ENCODE data around the gene ZNF132. TPM values are rescaled to one million over a fixed set of nuclear protein-coding genes. Genes with fewer than 3 reads are reported as not detected.

The ZNF132 gene
- total RNA-seq, 1 experiment from 2014 or later = not detected

GRCh38 chr19:58428617-58429016 lies 11.3 kb downstream of the ZNF132 start:
- peaks cover 7 to 19% of the 10 kb centered on the region in 2 experiments; a peak in 2 of 4 replicates for H3K9me3 ChIP-seq (ENCODE audit: control insufficient read depth in 1 of 2, insufficient read depth in 1 of 2, low read depth in 1 of 2, low read length in 2 of 2)
- BruUV-seq (replicated peaks) = no TSS peak
- no peak for ATAC-seq
- H3K27me3 ChIP-seq (ENCODE audit: insufficient read depth, low read length) = no peaks in the 10 kb centered on the region
- no peaks in the 10 kb centered on the region for H3K79me2 ChIP-seq (ENCODE audit: insufficient read depth, low read length)
- no peaks in the 10 kb centered on the region for H4K20me1 ChIP-seq (ENCODE audit: insufficient read depth)
- no peak for DNase-seq (ENCODE audit: low read depth, low spot score)
- no peak overlapping the region for H3K9ac ChIP-seq (ENCODE audit: low read length)
- H3K4me3 ChIP-seq (replicated peaks in 1 of 2; ENCODE audit: low read depth in 1 of 2, low read length in 2 of 2) = no peak overlapping the region
- ChIA-PET CTCF (no interaction called here), POLR2A (no interaction called here), RAD21 (ENCODE audit: low non-redundant PET in 1 of 2, low total read pairs in 2 of 2, uncharacterized antibody in 2 of 2, unreplicated experiment in 2 of 2) (no interaction called here)
- intact Hi-C loops (cut with micrococcal nuclease) = no loop called here
- no peak for TF ChIP-seq CEBPB (IDR thresholded peaks at IDR 0.05; ENCODE audit: low read depth)
- TF ChIP-seq ATF3 (IDR thresholded peaks at IDR 0.05) = no peak
- no peak for TF ChIP-seq EGR1 (IDR thresholded peaks at IDR 0.05; ENCODE audit: low read depth)
- no peak for TF ChIP-seq ZNF274 (IDR thresholded peaks at IDR 0.05; ENCODE audit: low read depth, low read length)
- TF ChIP-seq ZBTB33 (IDR thresholded peaks at IDR 0.05; ENCODE audit: extremely low read depth, insufficient replicate concordance, low read length) = no peak
- H3K9me2 ChIP-seq (ENCODE audit: insufficient read depth) = no peaks in the 10 kb centered on the region
- no peak overlapping the region for H2AFZ ChIP-seq (ENCODE audit: low read depth, low read length, poor library complexity, severe bottlenecking)
- H3K4me2 ChIP-seq (ENCODE audit: low read length) = no peak overlapping the region
- no peak overlapping the region for H3K27ac ChIP-seq (ENCODE audit: low read depth, low read length)
- peaks cover 0 to 5% of the 10 kb centered on the region in 2 experiments; a peak in 1 of 4 replicates for H3K36me3 ChIP-seq (ENCODE audit: control insufficient read depth in 1 of 2, insufficient read depth in 2 of 2, low read length in 2 of 2)
- H3K4me1 ChIP-seq (ENCODE audit: control insufficient read depth in 1 of 2, insufficient read depth in 2 of 2, low read length in 2 of 2) = no peaks in the 10 kb centered on the region

- no peak for ATAC-seq
- Histone ChIP-seq H3K4me2 (ENCODE audit: low read length) (no peak overlapping the region), H3K9me3 (ENCODE audit: control insufficient read depth in 1 of 2, insufficient read depth in 1 of 2, low read depth in 1 of 2, low read length in 2 of 2) (no peaks in the 10 kb centered on the region), H3K27ac (ENCODE audit: low read depth, low read length) (no peak overlapping the region), H3K36me3 (ENCODE audit: control insufficient read depth in 1 of 2, insufficient read depth in 2 of 2, low read length in 2 of 2) (peaks cover 27 to 41% of the 10 kb centered on the region in 2 experiments), H2AFZ (ENCODE audit: low read depth, low read length, poor library complexity, severe bottlenecking) (no peak overlapping the region), H3K4me1 (ENCODE audit: control insufficient read depth in 1 of 2, insufficient read depth in 2 of 2, low read length in 2 of 2) (no peaks in the 10 kb centered on the region), H3K9ac (ENCODE audit: low read length) (no peak overlapping the region), H3K79me2 (ENCODE audit: insufficient read depth, low read length) (peaks cover 42% of the 10 kb centered on the region), H3K9me2 (ENCODE audit: insufficient read depth) (no peaks in the 10 kb centered on the region), H3K27me3 (ENCODE audit: insufficient read depth, low read length) (no peaks in the 10 kb centered on the region), H4K20me1 (ENCODE audit: insufficient read depth) (no peaks in the 10 kb centered on the region), H3K4me3 (replicated peaks in 1 of 2; ENCODE audit: low read depth in 1 of 2, low read length in 2 of 2) (no peak overlapping the region)
- ChIA-PET CTCF (no interaction called here), RAD21 (ENCODE audit: low non-redundant PET in 1 of 2, low total read pairs in 2 of 2, uncharacterized antibody in 2 of 2, unreplicated experiment in 2 of 2) (no interaction called here), POLR2A (no interaction called here)
- TSS peak; percentile 28 for BruUV-seq (replicated peaks)
- DNase-seq (ENCODE audit: low read depth, low spot score) = no peak
- intact Hi-C loops (cut with micrococcal nuclease) = no loop called here
- TF ChIP-seq SIN3A (IDR thresholded peaks at IDR 0.05; ENCODE audit: low read depth) (no peak), CBX3 (IDR thresholded peaks at IDR 0.05; ENCODE audit: low read depth) (no peak), EZH2phosphoT487 (IDR thresholded peaks at IDR 0.05; ENCODE audit: borderline replicate concordance) (no peak), CEBPB (IDR thresholded peaks at IDR 0.05; ENCODE audit: low read depth) (no peak), REST (IDR thresholded peaks at IDR 0.05; ENCODE audit: low read depth) (no peak), ZNF274 (IDR thresholded peaks at IDR 0.05; ENCODE audit: low read depth, low read length) (no peak), RAD21 (IDR thresholded peaks at IDR 0.05; ENCODE audit: low read depth) (no peak), EZH2 (IDR thresholded peaks at IDR 0.05) (no peak), MAX (IDR thresholded peaks at IDR 0.05) (no peak)
Measured at GRCh38 chr19:58417071-58417470, 22.9 kb downstream of the ZNF132 start.

All from HCT116 (cell line).